ENCODE results near the gene LCORL. TPM values are rescaled to one million over a fixed set of nuclear protein-coding genes. Genes with fewer than 3 reads are reported as not detected.
"Not testable (repeated sequence)": the region's sequence is repeated elsewhere in the genome, so short reads cannot be mapped to it uniquely, and the experiment has no call there.

Gene LCORL
- total RNA-seq, 1 donor from 2014 or later, result 16.5 TPM

- TF ChIP-seq CTCF (conservative IDR thresholded peaks at IDR 0.05; ENCODE audit: low read depth, low read length), result no peak
- H3K4me3 ChIP-seq (ENCODE audit: low read depth, low read length), result no peak overlapping the region
- DNase-seq (ENCODE audit: low read depth), result no peak
Measured at GRCh38 chr4:17869327-17869726, 152.2 kb downstream of the LCORL start.

GRCh38 chr4:17867276-17867675 is 154.3 kb downstream of the LCORL start:
- no peak for TF ChIP-seq CTCF (conservative IDR thresholded peaks at IDR 0.05; ENCODE audit: low read depth, low read length)
- DNase-seq (ENCODE audit: low read depth), result no peak
- H3K4me3 ChIP-seq (ENCODE audit: low read depth, low read length), result no peak overlapping the region

- no peak for DNase-seq (ENCODE audit: low read depth)
- H3K4me3 ChIP-seq (ENCODE audit: low read depth, low read length), result no peak overlapping the region
- TF ChIP-seq CTCF (conservative IDR thresholded peaks at IDR 0.05; ENCODE audit: low read depth, low read length), result no peak
Measured at GRCh38 chr4:17866810-17867209, 154.7 kb downstream of the LCORL start.

- TF ChIP-seq CTCF (conservative IDR thresholded peaks at IDR 0.05; ENCODE audit: low read depth, low read length), result no peak
- no peak overlapping the region for H3K4me3 ChIP-seq (ENCODE audit: low read depth, low read length)
- no peak for DNase-seq (ENCODE audit: low read depth)
Measured at GRCh38 chr4:17865866-17866363, 155.6 kb downstream of the LCORL start.

- DNase-seq (ENCODE audit: low read depth); H3K4me3 ChIP-seq (ENCODE audit: low read depth, low read length): not testable (repeated sequence)
Measured at GRCh38 chr4:17861906-17862305, 159.6 kb downstream of the LCORL start.

GRCh38 chr4:17859793-17860406 is 161.7 kb downstream of the LCORL start:
- no peak for TF ChIP-seq CTCF (conservative IDR thresholded peaks at IDR 0.05; ENCODE audit: low read depth, low read length)
- no peak overlapping the region for H3K4me3 ChIP-seq (ENCODE audit: low read depth, low read length)
- DNase-seq (ENCODE audit: low read depth), result no peak

GRCh38 chr4:17854036-17854435 is 167.5 kb downstream of the LCORL start:
- no peak overlapping the region for H3K4me3 ChIP-seq (ENCODE audit: low read depth, low read length)
- TF ChIP-seq CTCF (conservative IDR thresholded peaks at IDR 0.05; ENCODE audit: low read depth, low read length), result no peak
- DNase-seq (ENCODE audit: low read depth), result no peak
